HEK293T (cell line): ENCODE results near the gene CREB3.

Experiments
- FOXA1 ChIP-seq: fragments of 450-650 bp; IDR thresholded peaks from 2 replicates; pipeline ENCODE4 v1.6.1; 2016; ENCODE audit warnings: mild to moderate bottlenecking
- FOXK2 ChIP-seq: fragments of 450-650 bp; IDR thresholded peaks from 2 replicates; pipeline ENCODE4 v1.6.1; 2016; ENCODE audit warnings: mild to moderate bottlenecking
- NFRKB ChIP-seq: fragments of 450-650 bp; IDR thresholded peaks from 2 replicates; pipeline ENCODE4 v1.6.1; 2016; ENCODE audit warnings: mild to moderate bottlenecking, moderate library complexity
- SP1 ChIP-seq: fragments of 450-650 bp; IDR thresholded peaks from 2 replicates; pipeline ENCODE4 v1.6.1; 2017

GRCh38 chr9:35771075-35771433 is 38.6 kb downstream of the CREB3 start:
- TF ChIP-seq FOXA1: no peak
- TF ChIP-seq FOXK2: no peak
- no peak for TF ChIP-seq NFRKB
- TF ChIP-seq SP1: no peak
